GM19035 (cell line): ENCODE data around the gene KCNJ9.
A peak's percentile ranks its signal among the peaks of the same experiment; 100 is the strongest.
"Not testable (repeated sequence)": the region's sequence is repeated elsewhere in the genome, so short reads cannot be mapped to it uniquely, and the experiment has no call there.

Experiments
- ATAC-seq: cut with Tn5 transposase; IDR thresholded peaks from one replicate; pipeline ENCODE4 v1.9.1; 2021; ENCODE audit not compliant: unreplicated experiment

KCNJ9 gene

GRCh38 chr1:160081261-160081936 lies at the start of gene KCNJ9:
TSS of gene KCNJ9 (plus strand) at chr1:160081538. CDS start at chr1:160084031, 2,493 bp downstream.
- ATAC-seq, result no peak

GRCh38 chr1:160032165-160032820 lies 49.0 kb upstream of the KCNJ9 start:
- ATAC-seq, result no peak

- no peak for ATAC-seq
Observed at GRCh38 chr1:160040476-160040875, 40.9 kb upstream of the KCNJ9 start.

- ATAC-seq, result no peak
Observed at GRCh38 chr1:160043543-160043942, 37.8 kb upstream of the KCNJ9 start.

GRCh38 chr1:160045653-160046052 lies 35.7 kb upstream of the KCNJ9 start:
- no peak for ATAC-seq

GRCh38 chr1:160046494-160047110 lies 34.7 kb upstream of the KCNJ9 start:
- peak; percentile 85 for ATAC-seq

GRCh38 chr1:160047111-160047991 lies 34.0 kb upstream of the KCNJ9 start:
- ATAC-seq, result peak; percentile 37

GRCh38 chr1:160048335-160048734 lies 33.0 kb upstream of the KCNJ9 start:
- ATAC-seq, result no peak

- no peak for ATAC-seq
Observed at GRCh38 chr1:160049101-160049500, 32.2 kb upstream of the KCNJ9 start.

GRCh38 chr1:160050182-160050581 lies 31.2 kb upstream of the KCNJ9 start:
- not testable (repeated sequence) for ATAC-seq

- ATAC-seq, result no peak
Observed at GRCh38 chr1:160050619-160051018, 30.7 kb upstream of the KCNJ9 start.

- ATAC-seq, result no peak
Observed at GRCh38 chr1:160052936-160053335, 28.4 kb upstream of the KCNJ9 start.

- ATAC-seq, result no peak
Observed at GRCh38 chr1:160053548-160054365, 27.6 kb upstream of the KCNJ9 start.

GRCh38 chr1:160056648-160057169 lies 24.6 kb upstream of the KCNJ9 start:
- ATAC-seq, result no peak

GRCh38 chr1:160058087-160058486 lies 23.3 kb upstream of the KCNJ9 start:
- no peak for ATAC-seq

GRCh38 chr1:160061369-160062229 lies 19.7 kb upstream of the KCNJ9 start:
- no peak for ATAC-seq

GRCh38 chr1:160062230-160062532 lies 19.2 kb upstream of the KCNJ9 start:
- ATAC-seq, result no peak

- ATAC-seq, result no peak
Observed at GRCh38 chr1:160063176-160063575, 18.2 kb upstream of the KCNJ9 start.

GRCh38 chr1:160064164-160064563 lies 17.2 kb upstream of the KCNJ9 start:
- ATAC-seq, result no peak
